HCT116 (cell line): Measurements from ENCODE around the gene MTSS2.

ENCODE experiments used
- ATF3 ChIP-seq: IDR thresholded peaks from 2 replicates; pipeline ENCODE4 v1.6.1; 2012
- CEBPB ChIP-seq: IDR thresholded peaks from 2 replicates; pipeline ENCODE4 v1.6.1; 2012; ENCODE audit warnings: low read depth
- EZH2phosphoT487 ChIP-seq: fragments of 200-600 bp; IDR thresholded peaks from 2 replicates; pipeline ENCODE4 v1.6.1; 2018; ENCODE audit warnings: antibody characterized with exemption, borderline replicate concordance
- POLR2A ChIP-seq: IDR thresholded peaks from 2 replicates; pipeline ENCODE4 v1.7.0; 2011; ENCODE audit warnings: borderline replicate concordance; ENCODE audit not compliant: insufficient read depth, insufficient read length; ENCODE audit errors: extremely low read depth
- POLR2AphosphoS5 ChIP-seq: IDR thresholded peaks from 2 replicates; pipeline ENCODE4 v1.6.1; 2011; ENCODE audit warnings: mild to moderate bottlenecking, low read depth, low read length, moderate library complexity
- RAD21 ChIP-seq: IDR thresholded peaks from 2 replicates; pipeline ENCODE4 v1.6.1; 2012; ENCODE audit warnings: low read depth, mild to moderate bottlenecking
- REST ChIP-seq: IDR thresholded peaks from 2 replicates; pipeline ENCODE4 v1.6.1; 2012; ENCODE audit warnings: low read depth
- SRF ChIP-seq: IDR thresholded peaks from 2 replicates; pipeline ENCODE4 v1.6.1; 2012; ENCODE audit warnings: low read depth
- YY1 ChIP-seq: IDR thresholded peaks from 2 replicates; pipeline ENCODE4 v1.6.1; 2011; ENCODE audit warnings: low read length, low read depth, moderate library complexity, mild to moderate bottlenecking; ENCODE audit not compliant: insufficient replicate concordance; ENCODE audit errors: extremely low read depth
- ZBTB33 ChIP-seq: IDR thresholded peaks from 2 replicates; pipeline ENCODE4 v1.6.1; 2011; ENCODE audit warnings: mild to moderate bottlenecking, low read length, moderate library complexity; ENCODE audit not compliant: insufficient replicate concordance; ENCODE audit errors: extremely low read depth
- ZNF274 ChIP-seq: fragments of 200-500 bp; sonication (Bioruptor generic); IDR thresholded peaks from 2 replicates; pipeline ENCODE4 v1.6.1; 2014; ENCODE audit warnings: mild to moderate bottlenecking, low read depth, low read length, inconsistent platforms
- TF ChIP-seq, protein P1 (sequence below), 3 experiments: fragments of 200-600 bp in 1 of 3; sonication (generic) in 1 of 3; IDR thresholded peaks in 2 of 3; conservative IDR thresholded peaks in 1 of 3; 2 replicates each; pipeline ENCODE4 v1.5.1; 2012 to 2017; ENCODE audit warnings: low read depth in 2 of 3, low read length in 2 of 3, antibody characterized with exemption in 1 of 3, borderline replicate concordance in 1 of 3, control low read depth in 1 of 3, mild to moderate bottlenecking in 1 of 3, mixed read lengths in 1 of 3, mixed run types in 1 of 3, moderate library complexity in 1 of 3; ENCODE audit not compliant: insufficient read depth in 1 of 3

DNA sequence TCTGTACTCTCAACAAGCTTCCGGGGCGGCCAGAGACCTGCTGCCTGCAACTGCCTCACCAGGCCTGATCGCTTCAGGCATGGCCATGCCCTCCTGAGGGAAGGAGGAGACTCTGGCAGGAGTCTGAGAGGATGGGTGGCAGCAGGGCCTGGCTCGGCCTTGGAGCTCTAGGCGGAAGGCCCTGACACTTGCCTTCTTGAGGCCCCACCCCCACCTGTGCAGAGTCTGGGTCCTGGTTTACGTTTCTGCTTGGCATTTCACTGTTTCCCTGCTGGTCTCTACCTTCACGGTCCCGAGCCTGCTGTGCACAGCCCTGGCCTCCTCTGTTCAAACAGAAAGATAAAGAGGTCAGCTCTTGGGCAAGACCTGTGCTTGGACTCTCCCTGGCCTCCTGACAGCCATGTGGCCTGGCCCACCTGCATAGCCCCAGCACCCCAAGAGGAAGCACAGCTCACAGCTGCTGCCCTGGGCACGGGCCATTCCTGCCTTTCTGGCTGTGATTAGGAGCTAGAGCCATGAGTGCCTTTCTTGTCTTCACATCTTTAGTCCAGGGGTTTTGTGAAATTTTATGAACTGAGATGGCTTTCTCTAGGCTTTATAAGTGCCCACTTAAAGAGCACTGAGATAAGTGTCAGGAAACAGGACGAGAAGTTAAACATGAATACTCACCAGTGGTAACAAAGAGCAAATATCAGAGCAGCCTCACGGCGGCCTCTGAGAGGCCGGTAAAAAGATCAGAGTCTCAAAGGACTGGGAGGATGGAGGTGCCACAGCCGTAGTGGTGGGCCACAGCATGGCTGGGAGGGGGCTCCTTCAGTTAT, 25.6 kb upstream of the MTSS2 start:
- TF ChIP-seq, protein P1, sequence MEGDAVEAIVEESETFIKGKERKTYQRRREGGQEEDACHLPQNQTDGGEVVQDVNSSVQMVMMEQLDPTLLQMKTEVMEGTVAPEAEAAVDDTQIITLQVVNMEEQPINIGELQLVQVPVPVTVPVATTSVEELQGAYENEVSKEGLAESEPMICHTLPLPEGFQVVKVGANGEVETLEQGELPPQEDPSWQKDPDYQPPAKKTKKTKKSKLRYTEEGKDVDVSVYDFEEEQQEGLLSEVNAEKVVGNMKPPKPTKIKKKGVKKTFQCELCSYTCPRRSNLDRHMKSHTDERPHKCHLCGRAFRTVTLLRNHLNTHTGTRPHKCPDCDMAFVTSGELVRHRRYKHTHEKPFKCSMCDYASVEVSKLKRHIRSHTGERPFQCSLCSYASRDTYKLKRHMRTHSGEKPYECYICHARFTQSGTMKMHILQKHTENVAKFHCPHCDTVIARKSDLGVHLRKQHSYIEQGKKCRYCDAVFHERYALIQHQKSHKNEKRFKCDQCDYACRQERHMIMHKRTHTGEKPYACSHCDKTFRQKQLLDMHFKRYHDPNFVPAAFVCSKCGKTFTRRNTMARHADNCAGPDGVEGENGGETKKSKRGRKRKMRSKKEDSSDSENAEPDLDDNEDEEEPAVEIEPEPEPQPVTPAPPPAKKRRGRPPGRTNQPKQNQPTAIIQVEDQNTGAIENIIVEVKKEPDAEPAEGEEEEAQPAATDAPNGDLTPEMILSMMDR (IDR thresholded peaks at IDR 0.05 in 2 of 3, conservative IDR thresholded peaks at IDR 0.05 in 1 of 3; ENCODE audit: borderline replicate concordance in 1 of 3, insufficient read depth in 1 of 3, low read depth in 2 of 3, low read length in 2 of 3) = no peak
- no peak for TF ChIP-seq RAD21
- TF ChIP-seq REST = no peak
- no peak for TF ChIP-seq EZH2phosphoT487
- TF ChIP-seq ZBTB33 = no peak
- TF ChIP-seq POLR2A = no peak
- TF ChIP-seq SRF = no peak
- TF ChIP-seq POLR2AphosphoS5 = no peak
- TF ChIP-seq ATF3 = no peak
- no peak for TF ChIP-seq CEBPB
- TF ChIP-seq YY1 = no peak
- no peak for TF ChIP-seq ZNF274
